ENCODE results near the gene NOL3.
"Not testable (repeated sequence)": the region's sequence is repeated elsewhere in the genome, so short reads cannot be mapped to it uniquely, and the experiment has no call there.

NOL3 gene

GRCh38 chr16:67170168-67170948 is at the start of gene NOL3:
Gene NOL3, plus strand, starts transcription at chr16:67170538.
- DNase-seq (ENCODE audit: low read depth in 2 of 2): no peak

- not testable (repeated sequence) for DNase-seq (ENCODE audit: low read depth in 2 of 2)
These were observed 47.5 kb upstream of the NOL3 start for GRCh38 chr16:67122799-67123198.

GRCh38 chr16:67128417-67128816 is 41.9 kb upstream of the NOL3 start:
- DNase-seq (ENCODE audit: low read depth in 2 of 2): no peak

GRCh38 chr16:67128887-67129286 is 41.5 kb upstream of the NOL3 start:
- no peak for DNase-seq (ENCODE audit: low read depth in 2 of 2)

- no peak for DNase-seq (ENCODE audit: low read depth in 2 of 2)
These were observed 40.9 kb upstream of the NOL3 start for GRCh38 chr16:67129422-67129821.

GRCh38 chr16:67137605-67138004 is 32.7 kb upstream of the NOL3 start:
- no peak for DNase-seq (ENCODE audit: low read depth in 2 of 2)

- DNase-seq (ENCODE audit: low read depth in 2 of 2): no peak
These were observed 28.9 kb upstream of the NOL3 start for GRCh38 chr16:67141391-67141790.

GRCh38 chr16:67142342-67142741 is 28.0 kb upstream of the NOL3 start:
- DNase-seq (ENCODE audit: low read depth in 2 of 2): no peak

GRCh38 chr16:67144943-67145342 is 25.4 kb upstream of the NOL3 start:
- DNase-seq (ENCODE audit: low read depth in 2 of 2): no peak

- DNase-seq (ENCODE audit: low read depth in 2 of 2): no peak
These were observed 24.6 kb upstream of the NOL3 start for GRCh38 chr16:67145746-67146145.

- DNase-seq (ENCODE audit: low read depth in 2 of 2): no peak
These were observed 23.6 kb upstream of the NOL3 start for GRCh38 chr16:67146523-67147357.

- DNase-seq (ENCODE audit: low read depth in 2 of 2): no peak
These were observed 22.7 kb upstream of the NOL3 start for GRCh38 chr16:67147437-67148140.

- no peak for DNase-seq (ENCODE audit: low read depth in 2 of 2)
These were observed 22.1 kb upstream of the NOL3 start for GRCh38 chr16:67148221-67148620.

- no peak for DNase-seq (ENCODE audit: low read depth in 2 of 2)
These were observed 21.6 kb upstream of the NOL3 start for GRCh38 chr16:67148656-67149275.

- DNase-seq (ENCODE audit: low read depth in 2 of 2): no peak
These were observed 20.9 kb upstream of the NOL3 start for GRCh38 chr16:67149276-67150046.

GRCh38 chr16:67150047-67150832 is 20.1 kb upstream of the NOL3 start:
- no peak for DNase-seq (ENCODE audit: low read depth in 2 of 2)

GRCh38 chr16:67150833-67151396 is 19.4 kb upstream of the NOL3 start, which contains the start of gene B3GNT9:
Gene B3GNT9, minus strand, starts transcription at chr16:67150998. Its CDS starts 513 bp downstream, at chr16:67150485.
- no peak for DNase-seq (ENCODE audit: low read depth in 2 of 2)

GRCh38 chr16:67151431-67152097 is 18.8 kb upstream of the NOL3 start:
- DNase-seq (ENCODE audit: low read depth in 2 of 2): no peak

GRCh38 chr16:67154578-67155294 is 15.6 kb upstream of the NOL3 start:
- DNase-seq (ENCODE audit: low read depth in 2 of 2): no peak

All from stimulated activated CD8-positive, alpha-beta memory T cell treated with anti-CD3 and anti-CD28 coated beads, Interleukin-7, amount 100 ng/mL, for 1 hour (primary cell).